Measurements from ENCODE around the gene CLBA1. TPM values are rescaled to one million over a fixed set of nuclear protein-coding genes. Genes with fewer than 3 reads are reported as not detected.
A peak's percentile ranks its signal among the peaks of the same experiment; 100 is the strongest.

The CLBA1 gene
- total and polyA plus RNA-seq, 2 donors from 2014 or later, result 13.2 to 22.6 TPM

DNA sequence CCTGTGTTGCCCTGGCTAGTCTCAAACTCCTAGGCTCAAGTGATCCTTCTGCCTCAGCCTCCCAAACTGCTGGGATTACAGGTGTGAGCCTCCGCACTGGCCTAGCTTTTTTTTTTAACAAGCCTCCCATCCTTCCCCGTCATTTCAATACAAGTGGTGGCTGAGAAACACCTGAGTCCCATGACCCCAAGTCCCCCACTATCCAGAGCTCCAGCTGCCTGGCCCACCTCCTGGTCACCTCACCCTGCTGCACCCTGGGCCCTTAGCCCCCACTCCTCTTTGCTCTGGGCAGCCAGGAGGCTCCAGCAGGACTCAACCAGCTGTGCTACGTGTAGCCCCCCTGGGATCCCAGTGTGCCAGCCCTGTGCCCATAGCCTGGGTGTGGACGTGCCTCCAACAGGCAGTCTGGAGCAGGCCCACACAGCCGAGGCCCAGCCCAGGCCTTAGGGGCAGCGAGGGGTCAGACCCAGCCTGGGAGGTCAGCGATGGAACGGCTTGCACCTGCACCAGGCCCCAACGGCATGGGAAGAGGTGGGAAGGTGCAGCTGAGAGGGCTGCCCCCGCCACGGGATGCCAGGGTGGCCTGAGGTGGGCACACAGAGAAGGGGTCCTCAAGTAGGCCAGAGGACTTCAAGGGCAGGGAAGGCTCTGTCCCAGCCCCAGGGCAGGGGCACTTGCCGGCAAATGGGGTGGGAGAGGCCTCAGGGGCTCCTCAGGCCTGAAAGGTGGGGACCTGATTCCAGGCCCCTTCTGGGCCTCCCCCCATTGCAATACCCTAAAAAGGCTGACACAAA is 13.9 kb upstream of the CLBA1 start:
- DNase-seq, result peak in 1 of 5 donors; percentile 82
- Histone ChIP-seq H3K4me3 (ENCODE audit: low read length in 3 of 3) (no peak overlapping the region), H3K36me3 (ENCODE audit: control insufficient read depth in 2 of 3, insufficient read depth in 3 of 3, low read length in 3 of 3) (no peaks in the 10 kb centered on the region), H3K27ac (ENCODE audit: low read depth in 2 of 2, low read length in 2 of 2) (no peak overlapping the region), H3K4me1 (ENCODE audit: control insufficient read depth in 2 of 3, insufficient read depth in 2 of 3, low read depth in 1 of 3, low read length in 3 of 3) (peaks cover 0 to 37% (median 5%) of the 10 kb centered on the region in 3 donors), H3K9ac (ENCODE audit: low read length in 3 of 3) (no peak overlapping the region), H3K9me3 (ENCODE audit: control insufficient read depth in 2 of 3, insufficient read depth in 1 of 3, low read length in 3 of 3) (no peaks in the 10 kb centered on the region), H3K27me3 (ENCODE audit: control insufficient read depth, insufficient read depth, low read length) (no peaks in the 10 kb centered on the region)
- TF ChIP-seq, protein P1, sequence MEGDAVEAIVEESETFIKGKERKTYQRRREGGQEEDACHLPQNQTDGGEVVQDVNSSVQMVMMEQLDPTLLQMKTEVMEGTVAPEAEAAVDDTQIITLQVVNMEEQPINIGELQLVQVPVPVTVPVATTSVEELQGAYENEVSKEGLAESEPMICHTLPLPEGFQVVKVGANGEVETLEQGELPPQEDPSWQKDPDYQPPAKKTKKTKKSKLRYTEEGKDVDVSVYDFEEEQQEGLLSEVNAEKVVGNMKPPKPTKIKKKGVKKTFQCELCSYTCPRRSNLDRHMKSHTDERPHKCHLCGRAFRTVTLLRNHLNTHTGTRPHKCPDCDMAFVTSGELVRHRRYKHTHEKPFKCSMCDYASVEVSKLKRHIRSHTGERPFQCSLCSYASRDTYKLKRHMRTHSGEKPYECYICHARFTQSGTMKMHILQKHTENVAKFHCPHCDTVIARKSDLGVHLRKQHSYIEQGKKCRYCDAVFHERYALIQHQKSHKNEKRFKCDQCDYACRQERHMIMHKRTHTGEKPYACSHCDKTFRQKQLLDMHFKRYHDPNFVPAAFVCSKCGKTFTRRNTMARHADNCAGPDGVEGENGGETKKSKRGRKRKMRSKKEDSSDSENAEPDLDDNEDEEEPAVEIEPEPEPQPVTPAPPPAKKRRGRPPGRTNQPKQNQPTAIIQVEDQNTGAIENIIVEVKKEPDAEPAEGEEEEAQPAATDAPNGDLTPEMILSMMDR (IDR thresholded peaks at IDR 0.05; ENCODE audit: borderline replicate concordance, extremely low read depth, insufficient read depth), result no peak
- intact Hi-C loops (cut with DNase I), result loop anchor here (10.0 kb wide), 1 partner anchor 73 kb away; no protein-coding TSS in a partner anchor
- no peak for FAIRE-seq

DNA sequence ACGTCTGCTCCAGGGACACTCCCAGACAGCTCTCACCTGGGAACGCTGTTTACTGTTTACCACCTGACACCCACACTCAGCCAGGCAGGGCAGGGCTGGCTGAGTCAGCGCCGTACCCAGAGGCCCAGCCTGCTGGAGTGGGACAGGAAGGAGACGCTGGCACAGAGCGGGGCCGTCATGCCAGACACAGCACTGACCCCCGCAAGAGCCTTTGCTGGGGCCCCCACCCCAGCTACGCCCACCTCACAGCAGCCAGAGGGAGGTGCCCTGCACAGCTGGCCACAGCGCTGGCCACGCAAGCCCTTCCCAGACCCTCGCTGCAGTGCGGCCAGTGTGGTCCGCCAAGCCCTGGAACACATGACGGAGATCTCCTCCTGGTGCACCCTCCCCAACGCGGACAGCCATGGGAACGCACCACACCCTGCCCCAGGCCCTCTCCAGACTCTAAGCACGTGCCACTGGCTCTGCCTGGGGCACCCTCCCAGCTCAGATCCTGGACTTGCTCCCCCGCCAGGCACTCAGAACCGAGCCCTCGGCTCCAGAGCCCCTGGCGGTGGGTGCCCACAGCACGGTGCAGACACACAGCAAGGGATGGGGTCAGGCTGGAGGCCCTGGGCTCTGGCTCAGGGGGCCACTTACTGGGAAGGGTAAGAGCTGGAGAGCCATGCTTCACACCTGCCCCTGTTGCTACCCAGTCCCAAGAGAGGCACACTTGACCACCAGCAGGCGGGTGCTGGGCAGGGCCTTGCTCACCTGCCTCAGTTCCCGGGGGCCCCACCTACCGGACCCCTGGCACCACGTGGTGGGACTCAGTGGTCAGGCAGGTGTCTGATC is 13.1 kb upstream of the CLBA1 start:
- TF ChIP-seq, protein P1 (IDR thresholded peaks at IDR 0.05; ENCODE audit: borderline replicate concordance, extremely low read depth, insufficient read depth), result no peak
- H3K4me1 ChIP-seq (ENCODE audit: control insufficient read depth in 2 of 3, insufficient read depth in 2 of 3, low read depth in 1 of 3, low read length in 3 of 3), result peaks cover 0 to 40% (median 5%) of the 10 kb centered on the region in 3 donors
- DNase-seq (peak in 3 of 5 donors; percentile 49 to 94 (median 68)), FAIRE-seq (no peak)
- peak overlapping the region in 1 of 3 donors; percentile 12 for H3K9ac ChIP-seq (ENCODE audit: low read length in 3 of 3)
- no peaks in the 10 kb centered on the region for H3K27me3 ChIP-seq (ENCODE audit: control insufficient read depth, insufficient read depth, low read length)
- H3K27ac ChIP-seq (ENCODE audit: low read depth in 2 of 2, low read length in 2 of 2), result peak overlapping the region in 1 of 2 donors; percentile 37
- H3K9me3 ChIP-seq (ENCODE audit: control insufficient read depth in 2 of 3, insufficient read depth in 1 of 3, low read length in 3 of 3), result no peaks in the 10 kb centered on the region
- H3K4me3 ChIP-seq (ENCODE audit: low read length in 3 of 3), result no peak overlapping the region
- intact Hi-C loops (cut with DNase I), result loop anchor here (10.0 kb wide), 1 partner anchor 72 kb away; no protein-coding TSS in a partner anchor
- H3K36me3 ChIP-seq (ENCODE audit: control insufficient read depth in 2 of 3, insufficient read depth in 3 of 3, low read length in 3 of 3), result no peaks in the 10 kb centered on the region

DNA sequence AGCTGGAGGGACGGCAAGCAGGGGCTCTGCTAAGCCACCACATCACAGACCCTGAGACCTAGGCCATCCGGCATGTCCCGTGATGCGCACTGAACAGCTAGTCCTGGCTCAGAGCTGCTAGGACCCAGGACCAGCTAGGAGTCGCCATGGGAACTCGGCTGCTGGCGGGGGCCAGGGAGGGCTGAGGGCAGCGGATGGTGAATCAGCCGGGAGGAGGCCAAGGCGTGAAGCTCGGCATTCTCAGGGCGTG is 12.5 kb upstream of the CLBA1 start:
- intact Hi-C loops (cut with DNase I), result loop anchor here (10.0 kb wide), 1 partner anchor 72 kb away; no protein-coding TSS in a partner anchor
- Histone ChIP-seq H3K36me3 (ENCODE audit: control insufficient read depth in 2 of 3, insufficient read depth in 3 of 3, low read length in 3 of 3) (no peaks in the 10 kb centered on the region), H3K27ac (ENCODE audit: low read depth in 2 of 2, low read length in 2 of 2) (no peak overlapping the region), H3K9me3 (ENCODE audit: control insufficient read depth in 2 of 3, insufficient read depth in 1 of 3, low read length in 3 of 3) (no peaks in the 10 kb centered on the region), H3K4me3 (ENCODE audit: low read length in 3 of 3) (no peak overlapping the region), H3K27me3 (ENCODE audit: control insufficient read depth, insufficient read depth, low read length) (no peaks in the 10 kb centered on the region), H3K9ac (ENCODE audit: low read length in 3 of 3) (no peak overlapping the region), H3K4me1 (ENCODE audit: control insufficient read depth in 2 of 3, insufficient read depth in 2 of 3, low read depth in 1 of 3, low read length in 3 of 3) (peaks cover 0 to 40% (median 5%) of the 10 kb centered on the region in 3 donors)
- peak; percentile 36 to 97 (median 47) for DNase-seq
- no peak for FAIRE-seq
- TF ChIP-seq, protein P1 (IDR thresholded peaks at IDR 0.05; ENCODE audit: borderline replicate concordance, extremely low read depth, insufficient read depth), result no peak
